Stimulated activated CD8-positive, alpha-beta memory T cell treated with anti-CD3 and anti-CD28 coated beads, Interleukin-4, amount 100 ng/mL, for 4 hours (primary cell): ENCODE data around the gene MED10.

Experiments
- DNase-seq, 2 donors: peaks; one replicate each; pipeline ENCODE4 v3.0.0-alpha.2; 2020; ENCODE audit warnings: low read depth in 2 of 2, low spot score in 1 of 2

Gene MED10

GRCh38 chr5:6399980-6400910 lies 21.9 kb upstream of the MED10 start:
- no peak for DNase-seq

DNA sequence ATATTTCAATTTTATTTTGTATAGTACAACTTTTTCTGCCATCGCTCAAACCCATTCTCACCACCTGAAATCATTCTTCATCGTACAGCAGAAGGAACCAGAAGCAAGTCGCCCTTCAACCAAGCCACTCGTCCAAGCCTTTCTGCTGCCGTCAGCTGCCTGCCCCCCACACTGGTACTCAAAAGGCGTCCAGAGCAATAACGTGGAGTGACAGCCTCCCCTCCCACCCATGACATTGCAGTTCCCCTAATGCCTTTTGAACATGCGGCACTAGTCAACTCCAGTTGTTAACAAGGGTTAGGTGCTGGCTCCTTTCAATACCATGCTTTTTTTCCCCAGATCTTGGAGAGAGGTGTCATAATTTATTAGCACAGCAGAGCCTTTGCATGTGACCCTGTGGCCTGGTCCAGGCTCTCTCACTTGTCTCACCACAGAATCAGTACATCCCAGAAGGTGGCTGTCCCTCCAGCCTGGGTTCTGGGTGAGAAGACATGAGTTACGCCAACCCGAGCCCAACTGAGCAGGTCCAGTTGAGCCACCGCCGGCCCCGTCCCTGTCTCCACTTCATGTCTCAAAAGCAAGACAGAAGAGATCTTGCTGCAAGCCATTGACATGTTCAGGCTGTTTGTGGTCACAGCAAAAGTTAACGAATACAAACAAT lies 20.4 kb upstream of the MED10 start:
- no peak for DNase-seq

DNA sequence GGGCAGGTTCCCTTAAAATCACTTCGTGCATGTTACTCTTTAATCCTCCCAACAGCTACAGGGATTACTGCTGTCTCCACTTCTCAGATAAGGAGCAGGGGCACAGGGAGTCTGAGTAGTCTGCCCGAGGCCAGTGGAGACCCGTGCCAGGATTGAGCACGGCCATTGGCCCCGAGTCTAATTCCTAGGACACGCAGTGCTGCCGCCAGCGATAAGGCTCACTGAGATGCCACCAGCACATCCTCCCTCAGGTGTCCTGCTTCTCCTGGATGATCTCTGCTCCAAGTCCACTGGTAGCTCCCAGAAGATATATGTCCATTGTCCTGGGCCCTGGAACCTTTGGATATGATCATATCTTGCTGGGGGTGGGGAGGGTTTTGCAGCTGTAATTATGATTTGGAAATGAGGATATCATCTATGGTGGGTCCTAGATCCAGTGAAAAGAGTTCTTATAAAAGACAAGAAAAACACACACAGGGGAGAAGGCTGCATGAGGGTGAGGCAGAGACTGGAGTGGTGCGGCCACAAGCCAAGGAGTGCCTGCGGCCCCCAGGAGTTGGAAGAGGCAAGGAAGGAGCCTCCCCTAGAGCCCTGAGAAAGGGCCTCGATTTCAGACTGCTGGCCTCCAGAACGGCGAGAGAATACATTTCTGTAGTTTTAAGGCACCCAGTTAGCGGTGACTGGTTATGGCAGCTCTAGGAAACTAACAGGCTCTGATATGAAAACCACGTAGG lies 19.4 kb upstream of the MED10 start:
- DNase-seq = no peak

DNA sequence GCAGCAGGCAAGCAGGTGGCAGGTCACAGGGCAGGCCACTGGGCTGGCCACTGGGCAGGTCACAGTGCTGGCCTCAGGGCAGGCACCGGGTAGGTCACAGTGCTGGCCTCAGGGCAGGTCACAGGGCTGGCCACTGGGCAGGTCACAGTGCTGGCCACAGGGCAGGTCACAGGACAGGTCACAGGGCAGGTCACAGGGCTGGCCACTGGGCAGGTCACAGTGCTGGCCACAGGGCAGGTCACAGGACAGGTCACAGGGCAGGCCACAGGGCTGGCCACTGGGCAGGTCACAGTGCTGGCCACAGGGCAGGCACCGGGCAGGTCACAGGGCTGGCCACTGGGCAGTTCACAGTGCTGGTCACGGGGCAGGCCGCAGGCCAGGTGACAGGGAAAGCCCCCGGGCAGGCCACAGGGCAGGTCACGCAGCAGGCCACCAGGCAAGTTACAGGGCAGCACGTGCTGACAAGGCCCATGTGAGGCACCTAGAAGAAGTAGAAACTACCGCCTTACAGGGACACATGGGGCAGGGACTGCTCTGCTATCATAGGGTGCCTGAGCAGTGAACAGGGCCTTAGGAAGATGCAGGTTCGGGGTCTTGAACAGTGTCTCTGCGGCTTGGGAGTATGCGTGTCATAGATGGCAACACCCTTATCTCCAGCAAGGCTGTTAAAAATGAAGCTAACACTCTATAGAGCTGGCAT lies 18.6 kb upstream of the MED10 start:
- no peak for DNase-seq

- no peak for DNase-seq
Observed at GRCh38 chr5:6396043-6396442, 17.7 kb upstream of the MED10 start.

DNA sequence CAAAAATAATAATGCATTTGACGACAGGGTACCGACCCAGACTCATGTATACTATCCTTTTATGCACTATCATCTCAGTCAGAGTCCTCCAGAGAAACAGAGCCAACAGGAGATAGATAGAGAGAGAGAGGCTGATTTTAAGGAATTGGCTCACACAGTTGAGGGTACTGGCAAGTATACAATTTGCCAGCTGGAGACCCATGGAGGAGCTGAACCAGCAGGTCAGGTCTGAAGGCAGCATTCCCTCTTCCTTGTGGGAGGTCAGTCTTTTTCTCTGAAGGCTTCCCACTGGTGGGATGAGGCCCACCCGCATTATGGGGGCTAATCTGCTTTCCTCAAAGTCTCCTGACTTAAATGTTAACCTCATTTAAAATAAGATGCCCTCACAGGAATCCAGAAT lies 17.3 kb upstream of the MED10 start:
- no peak for DNase-seq

DNA sequence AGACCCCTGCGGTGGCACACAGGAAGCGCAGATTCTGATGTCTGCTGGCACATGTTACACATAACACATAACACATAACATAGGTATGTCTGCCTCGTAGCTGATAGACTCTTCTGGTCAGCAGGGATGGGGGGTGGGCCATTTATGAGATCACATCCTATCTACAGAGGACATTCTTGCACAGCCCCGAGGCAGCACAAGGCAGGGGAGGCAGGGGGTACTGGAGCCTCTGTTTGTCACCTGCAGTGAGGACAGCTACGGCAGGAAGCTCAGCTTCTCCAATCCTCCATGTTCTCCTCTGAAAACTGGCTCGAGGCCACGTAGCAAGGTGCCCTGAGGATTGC lies 16.7 kb upstream of the MED10 start:
- DNase-seq = no peak

GRCh38 chr5:6394429-6395101 lies 16.2 kb upstream of the MED10 start:
- DNase-seq = no peak

DNA sequence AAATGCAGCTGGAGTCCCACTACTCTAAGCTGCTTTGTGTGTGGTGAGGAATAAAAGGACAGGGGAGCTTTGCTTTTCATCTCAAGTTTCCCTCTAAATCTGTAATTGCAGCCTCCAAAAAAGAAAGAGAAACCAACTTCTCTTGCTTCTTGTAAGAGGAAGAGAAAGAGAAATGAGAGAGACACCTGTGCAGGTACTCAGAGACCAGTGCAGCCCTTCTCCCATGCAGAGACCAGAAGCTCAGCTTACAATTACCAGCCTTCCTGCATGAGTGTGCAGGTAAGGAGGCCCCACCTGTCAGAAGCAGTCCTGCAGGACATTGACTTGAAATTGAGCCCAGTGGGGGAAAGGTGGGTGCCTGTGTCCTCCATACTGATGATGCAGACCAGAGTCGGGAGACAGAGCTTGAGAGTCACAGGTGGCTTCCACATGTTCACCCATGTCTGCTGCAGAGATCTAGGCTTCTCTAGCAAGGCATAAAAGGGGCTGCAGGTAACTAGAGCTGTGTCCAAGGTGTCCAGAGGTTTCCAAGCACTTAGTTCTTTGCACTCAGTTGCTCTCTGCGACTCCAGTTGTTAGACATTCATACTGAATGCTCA lies 15.3 kb upstream of the MED10 start:
- no peak for DNase-seq

DNA sequence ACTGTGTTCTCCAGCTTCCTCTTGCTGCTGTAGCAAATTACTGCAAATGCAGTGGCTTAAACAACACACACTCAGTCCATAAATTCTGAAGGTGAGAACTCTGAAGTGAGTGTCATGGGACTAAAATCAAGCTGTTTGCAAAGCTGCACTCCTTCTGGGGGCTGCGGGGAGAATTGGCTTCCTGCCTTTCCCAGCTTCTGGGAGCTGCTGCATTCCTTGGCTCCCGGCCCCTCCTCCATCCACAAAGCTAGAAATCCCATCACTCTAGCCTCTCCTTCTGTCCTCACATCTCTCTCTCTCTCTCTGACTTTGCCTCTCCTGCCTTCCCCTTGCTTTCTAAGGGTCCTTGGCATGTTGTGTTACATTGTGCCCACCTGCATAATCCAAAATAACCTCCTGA lies 14.2 kb upstream of the MED10 start:
- DNase-seq = no peak

DNA sequence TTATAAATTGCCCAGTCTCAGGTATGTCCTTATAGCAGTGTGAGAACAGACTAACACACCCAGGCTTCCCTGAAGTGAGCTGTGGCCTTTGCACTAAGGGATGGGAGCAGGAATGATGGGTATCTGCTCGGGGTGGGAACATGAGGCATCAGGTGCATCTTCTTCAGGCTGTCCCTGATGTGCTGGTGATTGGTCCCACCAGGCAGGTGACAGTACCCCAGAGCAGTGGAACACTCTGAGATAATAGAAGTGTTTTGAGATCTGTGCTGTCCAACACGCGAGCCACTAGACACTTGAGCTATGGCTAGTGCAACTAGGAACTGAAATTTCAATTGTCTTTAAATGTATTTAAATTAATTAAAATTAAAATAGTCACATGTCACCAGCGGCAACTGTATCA lies 12.8 kb upstream of the MED10 start:
- no peak for DNase-seq

GRCh38 chr5:6389946-6390530 lies 11.7 kb upstream of the MED10 start:
- no peak for DNase-seq

- no peak for DNase-seq
Observed at GRCh38 chr5:6389397-6389796, 11.1 kb upstream of the MED10 start.

DNA sequence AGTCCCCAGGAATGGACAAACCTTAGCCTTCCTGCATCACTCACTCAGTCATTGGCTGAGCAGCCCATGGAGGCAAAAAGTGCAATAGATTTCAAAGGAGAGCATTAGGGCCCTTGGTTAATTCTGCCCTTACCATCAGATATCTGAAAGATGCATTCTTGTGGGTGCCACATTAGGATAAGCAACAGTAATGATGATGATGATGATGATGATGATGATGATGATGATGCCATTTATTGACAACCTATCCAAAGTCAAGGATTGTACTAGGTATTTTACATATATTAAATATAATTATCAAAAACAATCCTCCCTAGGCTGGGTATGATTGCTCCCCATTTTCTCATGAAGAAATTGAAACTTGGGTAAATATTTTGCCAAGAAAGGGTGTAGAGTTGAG lies 9.6 kb upstream of the MED10 start:
- DNase-seq = no peak

- no peak for DNase-seq
Observed at GRCh38 chr5:6386271-6386670, 7.9 kb upstream of the MED10 start.

GRCh38 chr5:6384856-6385255 lies 6.5 kb upstream of the MED10 start:
- no peak for DNase-seq

GRCh38 chr5:6383376-6383775 lies 5.0 kb upstream of the MED10 start:
- no peak for DNase-seq

GRCh38 chr5:6379246-6379645 lies 899 bp upstream of the MED10 start:
- no peak for DNase-seq

DNA sequence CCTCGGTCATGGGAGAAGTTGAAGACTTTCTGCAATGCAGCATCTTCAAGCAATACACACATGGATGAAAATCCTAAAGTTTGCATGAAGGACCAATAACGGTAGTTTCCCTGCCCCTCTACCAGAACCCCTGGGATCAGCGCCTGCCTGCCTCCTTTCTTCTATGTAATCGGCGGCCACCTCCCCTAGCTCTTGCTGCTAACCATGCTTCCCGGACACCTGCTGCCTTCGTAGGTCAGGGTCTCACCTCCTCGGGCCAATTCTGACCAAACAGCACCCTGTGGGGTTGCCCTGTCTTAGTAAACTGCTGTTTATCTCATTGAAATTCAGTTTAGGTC lies 388 bp upstream of the MED10 start:
- DNase-seq = no peak

- no peak for DNase-seq
Observed at GRCh38 chr5:6377582-6377904, 804 bp downstream of the MED10 start.
